K562 (cell line): ENCODE results near the gene ITPK1. TPM values are rescaled to one million over a fixed set of nuclear protein-coding genes. Genes with fewer than 3 reads are reported as not detected.

Experiments
- ATAC-seq: fragments of 200-7000 bp; cut with Tn5 transposase; 3 replicates; pipeline ENCODE4 v1.9.1; 2020; ENCODE audit warnings: moderate library complexity
- BruUV-seq: library from RNA; stranded (reverse); fragments of 400-500 nt; replicated peaks from 2 replicates; lab custom pipeline; 2021; lab: Mats Ljungman, UMichigan
- CTCF ChIA-PET: fragments of 300-600 bp; formaldehyde crosslinking; extraction: SDS; loops from one replicate; lab custom pipeline; 2021; ENCODE audit warnings: low intra/inter-chr PET ratio; lab: Yijun Ruan, JAX
- POLR2A ChIA-PET: fragments of 300-600, 350-650 bp; sonication (Branson Sonifier 250); formaldehyde crosslinking; extraction: SDS; loops from one replicate; lab custom pipeline; 2021; ENCODE audit warnings: antibody characterized with exemption, inconsistent platforms; lab: Yijun Ruan, JAX
- DNase-seq, 4 experiments: peaks; one replicate each; pipeline versions ENCODE4 v3.0.0 to v3.0.0-alpha.2; 2011 to 2018; ENCODE audit warnings: low spot score in 3 of 4, mixed read lengths in 3 of 4; ENCODE audit errors: extremely low read depth in 1 of 4
- FAIRE-seq: peaks from 2 replicates; lab custom pipeline; 2011; peaks lifted over from hg19 to GRCh38; lab: Jason Lieb, UNC
- H2AFZ ChIP-seq: 2 replicates; pipeline ENCODE4 v1.6.0; 2011; ENCODE audit warnings: low read depth, low read length, control low read depth, inconsistent platforms
- H3K27ac ChIP-seq: fragments of 200-600 bp; 3 replicates; pipeline ENCODE4 v1.8.0; 2011; ENCODE audit warnings: low read depth, mild to moderate bottlenecking, control low read depth, inconsistent platforms, low read length, moderate library complexity, mixed read lengths; ENCODE audit errors: extremely low read depth
- H3K27me3 ChIP-seq, 2 experiments: fragments of 300-600 bp in 1 of 2; 2 replicates in 1 of 2; 3 replicates in 1 of 2; pipeline versions ENCODE4 v1.6.0 to v1.8.0; 2011; ENCODE audit warnings: inconsistent platforms in 2 of 2, low read length in 2 of 2, mild to moderate bottlenecking in 1 of 2, mixed read lengths in 1 of 2, moderate library complexity in 1 of 2; ENCODE audit not compliant: control insufficient read depth in 2 of 2, insufficient read depth in 2 of 2
- H3K36me3 ChIP-seq: fragments of 300-600 bp; 3 replicates; pipeline ENCODE4 v1.8.0; 2011; ENCODE audit warnings: mild to moderate bottlenecking, low read length, inconsistent platforms; ENCODE audit not compliant: control insufficient read depth, insufficient read depth
- H3K4me1 ChIP-seq, 2 experiments: fragments of 200-600 bp in 1 of 2; replicated peaks in 1 of 2; 2 replicates in 1 of 2; 3 replicates in 1 of 2; pipeline versions ENCODE4 v1.5.1 to v1.8.0; 2011; ENCODE audit warnings: inconsistent platforms in 2 of 2, low read length in 2 of 2, mild to moderate bottlenecking in 1 of 2, mixed read lengths in 1 of 2, moderate library complexity in 1 of 2; ENCODE audit not compliant: control insufficient read depth in 2 of 2, insufficient read depth in 2 of 2
- H3K4me2 ChIP-seq: 2 replicates; pipeline ENCODE4 v1.6.1; 2011; ENCODE audit warnings: low read length, control low read depth, inconsistent platforms, mixed read lengths; ENCODE audit not compliant: insufficient read depth
- H3K4me3 ChIP-seq: fragments of 200-600 bp; sonication (generic), shearing (Covaris generic); 2 replicates; pipeline ENCODE4 v1.5.1; 2016; ENCODE audit warnings: control low read depth, inconsistent platforms
- H3K79me2 ChIP-seq: fragments of 200-600 bp; 3 replicates; pipeline ENCODE4 v1.8.0; 2011; ENCODE audit warnings: low read length, inconsistent platforms; ENCODE audit not compliant: control insufficient read depth, insufficient read depth
- H3K9ac ChIP-seq, 2 experiments: 2 replicates each; pipeline versions ENCODE4 v1.6.0 to v1.6.1; 2011; ENCODE audit warnings: low read depth in 2 of 2, low read length in 2 of 2, control low read depth in 1 of 2, inconsistent platforms in 1 of 2, mild to moderate bottlenecking in 1 of 2, mixed read lengths in 1 of 2; ENCODE audit not compliant: insufficient read depth in 1 of 2
- H3K9me1 ChIP-seq: one replicate; pipeline ENCODE4 v1.6.0; 2011; ENCODE audit warnings: inconsistent platforms, mild to moderate bottlenecking, low read length, moderate library complexity; ENCODE audit not compliant: control insufficient read depth, insufficient read depth
- H3K9me3 ChIP-seq: replicated peaks from 2 replicates; pipeline ENCODE4 v1.5.1; 2011; ENCODE audit warnings: low read depth, low read length, inconsistent platforms; ENCODE audit not compliant: control insufficient read depth, insufficient read depth
- H4K20me1 ChIP-seq: replicated peaks from 2 replicates; pipeline ENCODE4 v1.6.1; 2011; ENCODE audit warnings: low read length, inconsistent platforms, mixed read lengths; ENCODE audit not compliant: control insufficient read depth, insufficient read depth
- CHCHD3 ChIP-seq: fragments of 250-450 bp; sonication (Bioruptor Pico); IDR thresholded peaks from 2 replicates; pipeline ENCODE4 v2.1.2; 2022; ENCODE audit warnings: mild to moderate bottlenecking
- EP300 ChIP-seq: IDR thresholded peaks from 2 replicates; pipeline ENCODE4 v1.6.1; 2012; ENCODE audit warnings: low read length, improper control_type of control experiment
- HINFP ChIP-seq: fragments of 450-650 bp; conservative IDR thresholded peaks from 2 replicates; pipeline ENCODE4 v1.6.1; 2016; ENCODE audit warnings: missing genetic modification characterization, low read depth, mild to moderate bottlenecking, control low read depth, missing compliant biosample characterization
- ID3 ChIP-seq, 2 experiments: fragments of 250-450 bp in 1 of 2; fragments of 450-650 bp in 1 of 2; sonication (Bioruptor Pico) in 1 of 2; IDR thresholded peaks; 2 replicates each; pipeline versions ENCODE4 v1.6.1 to v1.8.0; 2016 to 2021; ENCODE audit warnings: mild to moderate bottlenecking in 2 of 2, moderate library complexity in 2 of 2, missing compliant biosample characterization in 1 of 2, missing genetic modification characterization in 1 of 2
- ILF3 ChIP-seq: fragments of 450-650 bp; IDR thresholded peaks from 2 replicates; pipeline ENCODE4 v1.6.1; 2018; ENCODE audit warnings: antibody characterized with exemption, mild to moderate bottlenecking, moderate library complexity, borderline replicate concordance
- JUND ChIP-seq, 2 experiments: IDR thresholded peaks; 2 replicates in 1 of 2; 3 replicates in 1 of 2; pipeline ENCODE4 v1.6.1; 2011; ENCODE audit warnings: borderline replicate concordance in 2 of 2, low read depth in 2 of 2, low read length in 2 of 2, improper control_type of control experiment in 1 of 2, missing biosample characterization in 1 of 2, missing genetic modification characterization in 1 of 2, missing genetic modification reagents in 1 of 2
- KDM1A ChIP-seq, 2 experiments: fragments of 450-650 bp; IDR thresholded peaks; 2 replicates each; pipeline ENCODE4 v1.6.1; 2016; ENCODE audit warnings: mild to moderate bottlenecking in 2 of 2
- KLF1 ChIP-seq: fragments of 450-650 bp; IDR thresholded peaks from 2 replicates; pipeline ENCODE4 v1.6.1; 2016; ENCODE audit warnings: missing genetic modification characterization, missing compliant biosample characterization
- MAFG ChIP-seq: fragments of 450-650 bp; conservative IDR thresholded peaks from 2 replicates; pipeline ENCODE4 v1.6.1; 2016; ENCODE audit warnings: missing genetic modification characterization, missing compliant biosample characterization
- MCM5 ChIP-seq: fragments of 450-650 bp; IDR thresholded peaks from 2 replicates; pipeline ENCODE4 v1.6.1; 2016; ENCODE audit warnings: low read depth
- MXI1 ChIP-seq: IDR thresholded peaks from 2 replicates; pipeline ENCODE4 v1.6.1; 2011; ENCODE audit warnings: low read depth, mild to moderate bottlenecking, improper control_type of control experiment, low read length
- POLR3A ChIP-seq: IDR thresholded peaks from 2 replicates; pipeline ENCODE4 v1.6.1; 2011; ENCODE audit warnings: borderline replicate concordance, mild to moderate bottlenecking, moderate library complexity; ENCODE audit not compliant: insufficient read length, insufficient read depth; ENCODE audit errors: extremely low read depth
- RFX1 ChIP-seq: fragments of 450-650 bp; IDR thresholded peaks from 2 replicates; pipeline ENCODE4 v1.6.1; 2016; ENCODE audit warnings: mild to moderate bottlenecking, moderate library complexity
- SPI1 ChIP-seq: IDR thresholded peaks from 2 replicates; pipeline ENCODE4 v1.6.1; 2011; ENCODE audit warnings: low read depth, low read length, control low read depth, borderline replicate concordance
- TAF1 ChIP-seq: IDR thresholded peaks from 2 replicates; pipeline ENCODE4 v1.6.1; 2011; ENCODE audit warnings: mild to moderate bottlenecking, low read length, moderate library complexity; ENCODE audit not compliant: insufficient read depth, control insufficient read depth, severe bottlenecking; ENCODE audit errors: extremely low read depth
- ZFX ChIP-seq: sonication (generic); formaldehyde crosslinking; IDR thresholded peaks from 2 replicates; pipeline ENCODE4 v1.8.0; 2022; ENCODE audit warnings: mild to moderate bottlenecking, missing genetic modification reagents, moderate library complexity
- ZNF518B ChIP-seq: fragments of 250-450 bp; sonication (Bioruptor Pico); IDR thresholded peaks from 2 replicates; pipeline ENCODE4 v1.5.0; 2021; ENCODE audit warnings: mild to moderate bottlenecking, moderate library complexity
- ZNF707 ChIP-seq: fragments of 250-450 bp; sonication (Bioruptor Pico); conservative IDR thresholded peaks from 2 replicates; pipeline ENCODE4 v1.8.0; 2022; ENCODE audit warnings: inconsistent platforms, mild to moderate bottlenecking, moderate library complexity
- WGBS: fragments of 100-300 bp; shearing (Covaris generic); methylation state at CpG from one replicate; pipeline ENCODE4 v1.1.6; 2016; ENCODE audit warnings: low coverage, mixed read lengths; ENCODE audit not compliant: insufficient coverage; ENCODE audit errors: missing lambda C conversion rate; 5-methylcytosine and 5-hydroxymethylcytosine counted together
- in situ Hi-C: fragments of 300-500 bp; cut with MboI; formaldehyde crosslinking; loops from 4 replicates; pipeline ENCODE4 v1.15.0; 2018; ENCODE audit warnings: inconsistent platforms, mixed read lengths
- intact Hi-C: fragments of 100-400 bp; cut with micrococcal nuclease; formaldehyde crosslinking; loops from 2 replicates; pipeline ENCODE4 v1.14.2; 2022
- polyA plus RNA-seq, 8 experiments: library from polyadenylated mRNA; depleted of rRNA in 4 of 8; stranded (reverse) in 5 of 8; unstranded in 3 of 8; fragments of >200 nt; fragmentation: Nextera tagmentation in 2 of 8; fragmentation: Illumina TruSeq in 1 of 8; extraction: Ambion mirVana in 2 of 8; extraction: Trizol in 1 of 8; gene quantifications; 2 replicates each; pipeline versions ENCODE4 v1.2.1 to v1.2.3, GENCODE V29; 2011 to 2014; ENCODE audit warnings: inconsistent platforms in 1 of 8, missing spikeins in 1 of 8
- total RNA-seq, 7 experiments: library from RNA; depleted of rRNA in 6 of 7; stranded (reverse); fragments of >200 nt in 6 of 7; fragmentation: Illumina TruSeq in 2 of 7; extraction: Trizol in 2 of 7; gene quantifications; 2 replicates each; pipeline versions ENCODE4 v1.2.1 to v1.2.3, GENCODE V29; 2011 to 2021; ENCODE audit warnings: low replicate concordance in 1 of 7

ITPK1 gene
- total and polyA plus RNA-seq, 9 of the 15 experiments (the other 6 are each of a cell fraction or from before 2014, with no cell fraction given), result 1.2 to 39.2 (median 23.0) TPM

GRCh38 chr14:93024493-93024892 lies 91.2 kb downstream of the ITPK1 start:
- ChIA-PET POLR2A (no interaction called here), CTCF (no interaction called here)
- Histone ChIP-seq H3K27ac (no peak overlapping the region), H3K4me3 (no peak overlapping the region), H3K9me1 (no peaks in the 10 kb centered on the region), H3K27me3 (no peaks in the 10 kb centered on the region), H3K4me2 (no peak overlapping the region), H4K20me1 (no peaks in the 10 kb centered on the region), H3K36me3 (no peaks in the 10 kb centered on the region), H3K4me1 (peaks cover 3 to 5% of the 10 kb centered on the region in 2 experiments; a peak in 3 of 5 replicates), H2AFZ (no peak overlapping the region), H3K9me3 (no peaks in the 10 kb centered on the region), H3K79me2 (no peaks in the 10 kb centered on the region; the same call in 2 of the 3 replicates), H3K9ac (peak overlapping the region in 1 of 2 experiments; percentile 1; a peak in 1 of 4 replicates)
- ATAC-seq, result no peak
- BruUV-seq, result no TSS peak
- in situ Hi-C loops, result no loop called here
- 73% methylated on average over 5 of the region's 5 CpGs for WGBS
- no peak for DNase-seq
- intact Hi-C loops, result no loop called here
- no peak for FAIRE-seq
- TF ChIP-seq ILF3 (no peak), MAFG (tag) (no peak), SPI1 (no peak), MCM5 (no peak), ID3 (CRISPR knock-in tag; IDR thresholded peaks at IDR 0.05) (no peak), ID3 (tag; IDR thresholded peaks at IDR 0.05) (no peak), MXI1 (no peak), POLR3A (no peak), EP300 (no peak), HINFP (tag) (no peak), CHCHD3 (no peak), TAF1 (no peak), ZNF518B (CRISPR knock-in tag) (no peak), ZNF707 (CRISPR knock-in tag) (no peak), KDM1A (IDR thresholded peaks at IDR 0.05) (no peak), JUND (IDR thresholded peaks at IDR 0.05; ENCODE audit: borderline replicate concordance, low read depth, low read length) (no peak), JUND (tag; IDR thresholded peaks at IDR 0.05; ENCODE audit: borderline replicate concordance, low read depth, low read length) (no peak), RFX1 (no peak), ZFX (CRISPR knock-in tag) (no peak), KLF1 (tag) (no peak)
